Astrocyte (in vitro differentiated cells and primary cell): ENCODE measurements around the gene TBC1D16. TPM values are rescaled to one million over a fixed set of nuclear protein-coding genes. Genes with fewer than 3 reads are reported as not detected.
A peak's percentile ranks its signal among the peaks of the same experiment; 100 is the strongest.

Experiments used
- DNase-seq: peaks from one replicate; pipeline ENCODE4 v3.0.0-alpha.2; 2010; ENCODE audit warnings: low read depth
- FAIRE-seq: peaks from 2 replicates; lab custom pipeline; 2011; peaks lifted over from hg19 to GRCh38; lab: Jason Lieb, UNC
- H2AFZ ChIP-seq: 2 replicates; pipeline ENCODE4 v1.6.0; 2012; ENCODE audit warnings: low read depth, low read length, inconsistent platforms
- H3K27ac ChIP-seq: 2 replicates; pipeline ENCODE4 v1.5.1; 2011; ENCODE audit warnings: low read depth, low read length, inconsistent platforms
- H3K27me3 ChIP-seq: 2 replicates; pipeline ENCODE4 v1.6.0; 2011; ENCODE audit warnings: low read length, inconsistent platforms; ENCODE audit not compliant: insufficient read depth
- H3K36me3 ChIP-seq: 2 replicates; pipeline ENCODE4 v1.5.1; 2011; ENCODE audit warnings: low read length, inconsistent platforms; ENCODE audit not compliant: insufficient read depth
- H3K4me1 ChIP-seq: 2 replicates; pipeline ENCODE4 v1.5.1; 2011; ENCODE audit warnings: low read length, inconsistent platforms; ENCODE audit not compliant: insufficient read depth
- H3K4me2 ChIP-seq: 2 replicates; pipeline ENCODE4 v1.6.0; 2012; ENCODE audit warnings: low read length, inconsistent platforms
- H3K4me3 ChIP-seq: 2 replicates; pipeline ENCODE4 v1.5.1; 2011; ENCODE audit warnings: low read depth, mild to moderate bottlenecking, low read length, inconsistent platforms; ENCODE audit not compliant: insufficient read depth
- H3K79me2 ChIP-seq: 2 replicates; pipeline ENCODE4 v1.6.0; 2012; ENCODE audit warnings: mild to moderate bottlenecking, low read length, inconsistent platforms; ENCODE audit not compliant: insufficient read depth
- H3K9ac ChIP-seq: 2 replicates; pipeline ENCODE4 v1.6.0; 2012; ENCODE audit warnings: mild to moderate bottlenecking, low read length, inconsistent platforms
- H3K9me3 ChIP-seq: 2 replicates; pipeline ENCODE4 v1.5.1; 2012; ENCODE audit warnings: low read depth, mild to moderate bottlenecking, low read length, inconsistent platforms; ENCODE audit not compliant: insufficient read depth
- H4K20me1 ChIP-seq: 2 replicates; pipeline ENCODE4 v1.6.0; 2012; ENCODE audit warnings: low read length, inconsistent platforms; ENCODE audit not compliant: insufficient read depth
- H3K27ac Mint-ChIP-seq: one replicate; pipeline ENCODE4 v1.8.0; 2021; ENCODE audit warnings: mild to moderate bottlenecking, mixed read lengths; ENCODE audit not compliant: unreplicated experiment
- H3K27me3 Mint-ChIP-seq: one replicate; pipeline ENCODE4 v1.8.0; 2021; ENCODE audit warnings: low read depth, mixed read lengths; ENCODE audit not compliant: unreplicated experiment
- H3K36me3 Mint-ChIP-seq: one replicate; pipeline ENCODE4 v1.8.0; 2021; ENCODE audit warnings: low read depth, mixed read lengths; ENCODE audit not compliant: unreplicated experiment
- H3K4me1 Mint-ChIP-seq: one replicate; pipeline ENCODE4 v1.8.0; 2021; ENCODE audit warnings: low read depth, mixed read lengths; ENCODE audit not compliant: unreplicated experiment
- H3K4me3 Mint-ChIP-seq: one replicate; pipeline ENCODE4 v1.8.0; 2021; ENCODE audit warnings: mild to moderate bottlenecking, moderate library complexity, mixed read lengths; ENCODE audit not compliant: unreplicated experiment
- H3K9me3 Mint-ChIP-seq: one replicate; pipeline ENCODE4 v1.8.0; 2021; ENCODE audit warnings: mild to moderate bottlenecking, mixed read lengths; ENCODE audit not compliant: unreplicated experiment
- EZH2 ChIP-seq: IDR thresholded peaks from 2 replicates; pipeline ENCODE4 v1.6.1; 2012; ENCODE audit warnings: mild to moderate bottlenecking, low read length, inconsistent platforms; ENCODE audit not compliant: insufficient read depth
- total RNA-seq: library from RNA; stranded (reverse); gene quantifications from 2 replicates; pipeline ENCODE4 v1.2.1, GENCODE V29; 2021
- TF ChIP-seq, protein P1 (sequence below): IDR thresholded peaks from 2 replicates; pipeline ENCODE4 v1.5.1; 2011; ENCODE audit warnings: low read depth, mild to moderate bottlenecking, inconsistent platforms, low read length, moderate library complexity; ENCODE audit not compliant: insufficient read depth

TBC1D16 gene
- total RNA-seq, 1 donor from 2014 or later = 37.6 TPM

DNA sequence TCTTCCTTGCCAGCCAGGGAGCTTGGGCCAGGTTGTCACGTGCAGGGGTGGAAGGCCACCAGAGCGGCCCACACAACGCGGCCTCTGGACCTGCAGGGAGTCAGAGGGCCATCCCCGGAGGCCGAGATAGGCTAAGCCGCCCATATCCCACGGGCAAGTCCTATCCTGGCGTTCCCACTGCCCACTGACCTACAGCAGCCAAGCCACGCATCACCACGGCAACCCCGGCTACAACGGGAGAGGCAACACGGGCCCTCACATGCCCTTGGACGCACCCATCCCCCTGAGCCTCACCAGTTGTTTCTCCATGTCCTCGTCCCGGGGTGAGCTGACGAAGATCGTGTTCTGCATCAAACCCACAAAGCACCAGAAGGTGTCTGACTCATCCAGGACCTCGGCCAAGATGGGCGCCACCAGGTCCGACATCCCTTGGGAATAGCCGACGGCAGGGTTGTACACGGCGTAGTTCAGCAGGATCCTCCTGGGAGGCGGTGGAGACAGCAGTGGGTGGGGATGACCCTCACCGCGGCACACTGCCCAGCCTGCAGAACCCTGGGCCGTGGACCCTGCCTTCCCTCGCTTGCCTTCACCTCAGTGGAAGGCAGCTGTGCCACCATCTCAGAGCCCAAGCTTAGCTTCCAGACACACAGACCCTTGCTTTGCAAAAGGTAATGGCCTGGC, 88.2 kb downstream of the TBC1D16 start:
- Histone ChIP-seq H3K4me1 (peaks cover 46% of the 10 kb centered on the region), H3K27me3 (no peaks in the 10 kb centered on the region), H3K27ac (peak overlapping the region; percentile 62), H4K20me1 (peaks cover 4% of the 10 kb centered on the region), H3K9me3 (no peaks in the 10 kb centered on the region), H3K4me3 (no peak overlapping the region), H3K36me3 (no peaks in the 10 kb centered on the region), H3K79me2 (no peaks in the 10 kb centered on the region), H2AFZ (no peak overlapping the region), H3K4me2 (peak overlapping the region; percentile 37), H3K9ac (peak overlapping the region; percentile 57)
- Mint-ChIP-seq H3K27me3 (peaks cover 3% of the 10 kb centered on the region), H3K9me3 (peaks cover 3% of the 10 kb centered on the region), H3K4me3 (no peak overlapping the region), H3K27ac (no peak overlapping the region), H3K4me1 (peaks cover 28% of the 10 kb centered on the region), H3K36me3 (peaks cover 24% of the 10 kb centered on the region)
- DNase-seq (peak; percentile 96), FAIRE-seq (no peak)
- TF ChIP-seq, protein P1, sequence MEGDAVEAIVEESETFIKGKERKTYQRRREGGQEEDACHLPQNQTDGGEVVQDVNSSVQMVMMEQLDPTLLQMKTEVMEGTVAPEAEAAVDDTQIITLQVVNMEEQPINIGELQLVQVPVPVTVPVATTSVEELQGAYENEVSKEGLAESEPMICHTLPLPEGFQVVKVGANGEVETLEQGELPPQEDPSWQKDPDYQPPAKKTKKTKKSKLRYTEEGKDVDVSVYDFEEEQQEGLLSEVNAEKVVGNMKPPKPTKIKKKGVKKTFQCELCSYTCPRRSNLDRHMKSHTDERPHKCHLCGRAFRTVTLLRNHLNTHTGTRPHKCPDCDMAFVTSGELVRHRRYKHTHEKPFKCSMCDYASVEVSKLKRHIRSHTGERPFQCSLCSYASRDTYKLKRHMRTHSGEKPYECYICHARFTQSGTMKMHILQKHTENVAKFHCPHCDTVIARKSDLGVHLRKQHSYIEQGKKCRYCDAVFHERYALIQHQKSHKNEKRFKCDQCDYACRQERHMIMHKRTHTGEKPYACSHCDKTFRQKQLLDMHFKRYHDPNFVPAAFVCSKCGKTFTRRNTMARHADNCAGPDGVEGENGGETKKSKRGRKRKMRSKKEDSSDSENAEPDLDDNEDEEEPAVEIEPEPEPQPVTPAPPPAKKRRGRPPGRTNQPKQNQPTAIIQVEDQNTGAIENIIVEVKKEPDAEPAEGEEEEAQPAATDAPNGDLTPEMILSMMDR = no peak
- TF ChIP-seq EZH2 = no peak

DNA sequence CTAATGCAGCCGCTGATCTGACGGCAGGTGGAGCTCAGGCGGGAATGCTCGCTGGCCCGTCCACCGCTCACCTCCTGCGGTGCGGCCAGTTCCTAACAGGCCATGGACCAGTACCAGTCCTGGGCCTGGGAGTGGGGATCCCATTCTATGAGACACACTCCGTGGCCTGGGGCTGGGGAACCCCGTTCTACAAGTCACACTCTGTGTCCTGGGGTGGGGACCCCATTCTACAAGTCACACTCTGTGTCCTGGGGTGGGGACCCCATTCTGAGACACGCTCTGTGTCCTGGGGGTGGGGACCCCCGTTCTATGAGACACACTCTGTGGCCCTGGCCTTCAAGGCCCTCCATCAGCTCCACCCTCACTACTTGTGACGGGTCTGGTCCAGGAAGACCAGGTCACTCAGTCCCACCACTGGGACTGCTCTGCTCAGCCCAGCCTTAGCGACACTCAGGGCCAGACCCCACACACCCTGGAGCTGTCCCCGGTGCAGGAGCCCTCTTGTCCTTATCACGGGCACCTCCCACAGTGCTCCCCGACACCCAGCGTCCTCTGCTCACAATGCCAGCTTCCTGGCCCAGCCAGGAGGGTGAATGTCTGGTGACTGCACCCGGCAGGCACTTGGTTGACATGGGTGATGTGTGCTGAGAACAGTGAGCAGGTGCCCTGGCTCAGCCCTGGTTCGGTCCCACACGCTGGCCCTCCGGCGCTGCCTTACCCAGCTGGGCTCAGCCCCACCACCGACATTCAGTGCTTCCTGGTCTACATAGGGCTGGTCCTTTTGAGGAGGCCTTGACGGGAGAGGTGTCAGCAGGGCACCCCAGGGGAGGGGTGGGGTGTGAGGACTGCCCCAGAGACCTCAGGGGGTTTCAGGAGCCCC, 89.1 kb downstream of the TBC1D16 start:
- no peak overlapping the region for H3K27ac Mint-ChIP-seq
- H3K79me2 ChIP-seq = no peaks in the 10 kb centered on the region
- H3K36me3 ChIP-seq = no peaks in the 10 kb centered on the region
- peak overlapping the region; percentile 37 for H3K4me2 ChIP-seq
- no peak for FAIRE-seq
- no peaks in the 10 kb centered on the region for H3K27me3 ChIP-seq
- peaks cover 3% of the 10 kb centered on the region for H3K9me3 Mint-ChIP-seq
- peaks cover 24% of the 10 kb centered on the region for H3K36me3 Mint-ChIP-seq
- no peak for TF ChIP-seq EZH2
- TF ChIP-seq, protein P1 = no peak
- H3K4me1 ChIP-seq = peaks cover 39% of the 10 kb centered on the region
- peak overlapping the region; percentile 62 for H3K27ac ChIP-seq
- no peaks in the 10 kb centered on the region for H3K9me3 ChIP-seq
- H3K27me3 Mint-ChIP-seq = peaks cover 3% of the 10 kb centered on the region
- no peak overlapping the region for H3K4me3 Mint-ChIP-seq
- no peak overlapping the region for H2AFZ ChIP-seq
- H3K9ac ChIP-seq = peak overlapping the region; percentile 57
- H4K20me1 ChIP-seq = no peaks in the 10 kb centered on the region
- DNase-seq = no peak
- H3K4me1 Mint-ChIP-seq = peaks cover 22% of the 10 kb centered on the region
- no peak overlapping the region for H3K4me3 ChIP-seq
